OCI-LY1 (cell line): ENCODE measurements around the gene DIP2C.

ENCODE experiments used
- CTCF ChIP-seq: fragments of 200-600 bp; sonication (generic), shearing (Covaris generic); IDR thresholded peaks from 2 replicates; pipeline ENCODE4 v1.5.1; 2017; ENCODE audit warnings: mild to moderate bottlenecking, antibody characterized with exemption, low read length, moderate library complexity, mixed read lengths
- EZH2 ChIP-seq: fragments of 200-600 bp; sonication (generic), shearing (Covaris generic); IDR thresholded peaks from 2 replicates; pipeline ENCODE4 v1.8.0; 2017; ENCODE audit warnings: borderline replicate concordance, mixed run types, mild to moderate bottlenecking, antibody characterized with exemption, low read length, moderate library complexity, mixed read lengths

- no peak for TF ChIP-seq CTCF
- no peak for TF ChIP-seq EZH2
Observed at GRCh38 chr10:603745-604144, 85.7 kb downstream of the DIP2C start.
